HUES64 (cell line): ENCODE data around the gene EFL1.

Experiments
- H3K27ac ChIP-seq: 2 replicates; pipeline ENCODE4 v1.7.0; 2013; ENCODE audit warnings: low read depth, low read length, inconsistent platforms
- H3K27me3 ChIP-seq: 2 replicates; pipeline ENCODE4 v1.6.1; 2013; ENCODE audit warnings: mild to moderate bottlenecking, low read length; ENCODE audit not compliant: insufficient read depth
- H3K36me3 ChIP-seq: 2 replicates; pipeline ENCODE4 v1.6.1; 2013; ENCODE audit warnings: mild to moderate bottlenecking, low read length; ENCODE audit not compliant: insufficient read depth
- H3K4me1 ChIP-seq: 2 replicates; pipeline ENCODE4 v1.6.1; 2013; ENCODE audit warnings: mild to moderate bottlenecking, low read length, moderate library complexity; ENCODE audit not compliant: insufficient read depth
- H3K4me3 ChIP-seq: 2 replicates; pipeline ENCODE4 v1.5.1; 2013; ENCODE audit warnings: mild to moderate bottlenecking, low read length, moderate library complexity
- H3K9ac ChIP-seq: 2 replicates; pipeline ENCODE4 v1.6.1; 2013; ENCODE audit warnings: mild to moderate bottlenecking, low read depth, low read length
- H3K9me3 ChIP-seq: 2 replicates; pipeline ENCODE4 v1.6.1; 2013; ENCODE audit warnings: low read depth, low read length; ENCODE audit not compliant: insufficient read depth
- WGBS: fragments of 150-250, 120-280 bp; methylation state at CpG from one replicate; pipeline ENCODE4 v1.1.7; 2013; ENCODE audit warnings: missing lambda C conversion rate; 5-methylcytosine and 5-hydroxymethylcytosine counted together

Gene EFL1

GRCh38 chr15:82132742-82133141 lies 129.8 kb downstream of the EFL1 start:
- H3K9me3 ChIP-seq = no peaks in the 10 kb centered on the region
- H3K27me3 ChIP-seq = no peaks in the 10 kb centered on the region
- 93% methylated on average over 2 of the region's 2 CpGs for WGBS
- H3K9ac ChIP-seq = no peak overlapping the region
- no peaks in the 10 kb centered on the region for H3K4me1 ChIP-seq
- H3K36me3 ChIP-seq = peaks cover 51% of the 10 kb centered on the region
- H3K27ac ChIP-seq = no peak overlapping the region
- no peak overlapping the region for H3K4me3 ChIP-seq

DNA sequence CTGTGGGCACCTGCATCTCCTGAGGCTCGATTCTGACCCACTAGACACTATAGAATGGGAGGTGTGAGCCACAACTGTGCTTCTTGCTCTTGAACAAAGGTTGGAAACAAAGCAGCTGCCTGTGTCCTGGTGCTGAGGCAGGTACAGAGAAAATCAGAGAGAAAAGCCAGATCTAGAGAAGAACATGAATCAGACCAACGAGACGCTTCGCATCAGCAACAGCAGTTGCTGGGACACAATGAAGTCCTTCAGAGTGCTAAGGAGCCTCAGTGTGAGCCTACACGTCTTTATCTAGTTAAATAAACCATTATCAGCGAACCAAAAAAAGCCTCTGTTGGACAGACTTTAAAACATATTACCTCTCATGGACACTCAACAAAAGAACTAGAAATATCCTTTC lies 130.4 kb downstream of the EFL1 start:
- H3K27ac ChIP-seq = no peak overlapping the region
- H3K36me3 ChIP-seq = peaks cover 46% of the 10 kb centered on the region
- WGBS = 88% methylated on average over 6 of the region's 6 CpGs
- no peak overlapping the region for H3K9ac ChIP-seq
- H3K27me3 ChIP-seq = no peaks in the 10 kb centered on the region
- H3K4me3 ChIP-seq = no peak overlapping the region
- no peaks in the 10 kb centered on the region for H3K9me3 ChIP-seq
- H3K4me1 ChIP-seq = no peaks in the 10 kb centered on the region

- WGBS = 97% methylated on average over 4 of the region's 4 CpGs
- no peaks in the 10 kb centered on the region for H3K4me1 ChIP-seq
- H3K27ac ChIP-seq = no peak overlapping the region
- peaks cover 28% of the 10 kb centered on the region for H3K36me3 ChIP-seq
- H3K27me3 ChIP-seq = no peaks in the 10 kb centered on the region
- no peak overlapping the region for H3K4me3 ChIP-seq
- H3K9ac ChIP-seq = no peak overlapping the region
- no peaks in the 10 kb centered on the region for H3K9me3 ChIP-seq
These were observed 132.3 kb downstream of the EFL1 start for GRCh38 chr15:82130248-82130647.

DNA sequence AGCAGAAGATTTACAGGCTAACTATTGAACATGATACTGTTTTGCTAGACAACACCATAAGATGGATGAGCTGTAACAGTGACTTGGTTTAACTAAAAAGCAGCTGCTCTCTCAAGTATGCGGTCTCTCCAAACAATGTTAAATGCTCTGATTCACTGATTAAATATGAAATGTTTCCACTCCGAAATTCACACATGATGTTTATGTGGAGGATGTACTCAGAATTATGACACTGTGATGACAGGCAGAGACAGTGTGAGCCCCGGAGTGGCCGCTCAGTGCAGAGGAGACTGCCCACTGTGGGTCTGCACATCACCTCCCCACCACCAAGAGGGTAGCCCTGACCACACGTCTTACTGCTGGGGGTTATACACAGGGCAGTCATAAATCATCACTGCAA lies 132.8 kb downstream of the EFL1 start:
- H3K27ac ChIP-seq = no peak overlapping the region

DNA sequence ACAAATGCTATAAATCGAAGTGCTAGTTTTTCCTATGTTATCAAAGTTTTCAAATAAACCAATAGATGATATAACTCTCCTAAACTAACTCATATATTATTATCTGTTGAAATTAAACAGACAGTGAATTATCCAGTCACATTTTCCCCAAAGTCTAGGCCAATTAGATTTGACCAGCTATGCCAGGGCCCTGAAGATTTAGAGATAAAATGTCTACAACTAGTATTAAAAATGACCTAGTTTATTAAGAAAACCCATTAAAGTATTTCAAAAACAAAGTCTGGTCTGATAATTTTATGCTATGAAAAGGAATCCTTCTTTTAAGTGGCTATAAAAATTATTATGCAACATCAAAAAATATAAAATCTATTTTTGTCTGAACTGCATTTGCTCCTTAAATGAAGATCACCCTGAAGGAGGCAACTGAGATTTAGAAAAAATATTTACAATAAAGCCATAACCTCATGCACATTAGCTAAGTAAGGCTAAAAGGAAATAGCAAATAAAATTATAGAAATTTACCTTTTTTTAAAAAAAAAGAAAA lies 133.3 kb downstream of the EFL1 start:
- no peak overlapping the region for H3K4me3 ChIP-seq
- peaks cover 21% of the 10 kb centered on the region for H3K36me3 ChIP-seq
- H3K4me1 ChIP-seq = no peaks in the 10 kb centered on the region
- no peaks in the 10 kb centered on the region for H3K27me3 ChIP-seq
- H3K27ac ChIP-seq = no peak overlapping the region
- no peaks in the 10 kb centered on the region for H3K9me3 ChIP-seq
- no CpG with 5 or more reads among the region's 1 CpG for WGBS
- no peak overlapping the region for H3K9ac ChIP-seq

More for the DNA sequence above, 132.8 kb downstream of the EFL1 start:
- H3K9me3 ChIP-seq = no peaks in the 10 kb centered on the region
- WGBS = 93% methylated on average over 5 of the region's 5 CpGs
- no peak overlapping the region for H3K9ac ChIP-seq
- H3K4me1 ChIP-seq = no peaks in the 10 kb centered on the region
- peaks cover 25% of the 10 kb centered on the region for H3K36me3 ChIP-seq
- H3K27me3 ChIP-seq = no peaks in the 10 kb centered on the region
- no peak overlapping the region for H3K4me3 ChIP-seq

GRCh38 chr15:82128401-82129148 lies 134.0 kb downstream of the EFL1 start:
- H3K27ac ChIP-seq = no peak overlapping the region
- no peak overlapping the region for H3K4me3 ChIP-seq
- H3K36me3 ChIP-seq = peaks cover 23% of the 10 kb centered on the region
- no peak overlapping the region for H3K9ac ChIP-seq
- H3K9me3 ChIP-seq = no peaks in the 10 kb centered on the region
- no peaks in the 10 kb centered on the region for H3K27me3 ChIP-seq
- 85% methylated on average over 5 of the region's 5 CpGs for WGBS
- no peaks in the 10 kb centered on the region for H3K4me1 ChIP-seq

DNA sequence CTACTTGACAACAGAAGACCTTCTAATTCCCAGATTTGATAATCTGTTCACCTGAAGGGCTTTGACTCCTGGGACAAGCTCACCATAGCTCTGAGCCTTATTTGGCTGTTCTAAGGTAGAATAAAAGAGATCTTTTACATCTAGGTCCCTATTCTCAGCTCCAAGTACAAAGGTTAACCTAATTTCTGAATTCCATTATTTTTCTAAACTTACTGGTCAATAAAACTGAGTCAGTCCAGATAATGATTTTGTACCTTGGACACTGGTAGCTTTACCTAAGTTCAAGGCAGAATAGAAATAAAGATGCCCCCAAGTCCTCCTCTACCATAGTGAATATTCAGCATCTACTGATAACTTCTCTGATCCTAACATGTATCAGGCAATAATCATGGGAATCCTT lies 135.0 kb downstream of the EFL1 start:
- Histone ChIP-seq H3K27me3 (no peaks in the 10 kb centered on the region), H3K4me1 (no peaks in the 10 kb centered on the region), H3K36me3 (peaks cover 18% of the 10 kb centered on the region), H3K4me3 (no peak overlapping the region), H3K27ac (no peak overlapping the region), H3K9me3 (no peaks in the 10 kb centered on the region), H3K9ac (no peak overlapping the region)

DNA sequence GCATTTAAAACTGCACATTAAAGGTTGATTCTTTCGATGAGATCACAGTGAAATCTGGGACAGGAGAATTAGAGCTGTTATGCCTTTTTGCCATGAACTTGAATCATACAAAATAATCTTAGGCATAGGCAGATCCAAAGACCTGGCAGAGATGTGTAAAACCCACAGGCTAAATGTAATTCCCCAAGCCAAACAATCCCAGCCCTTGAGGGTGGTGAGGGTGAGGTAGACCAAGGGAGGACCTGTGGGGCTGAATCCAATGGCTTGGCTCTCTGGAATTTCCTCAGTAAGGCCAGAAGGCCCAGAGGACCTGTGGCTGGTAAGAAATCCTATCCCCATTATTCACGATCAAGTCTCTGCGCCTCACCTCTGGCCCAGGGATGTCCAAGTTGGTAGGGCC lies 136.2 kb downstream of the EFL1 start:
- H3K27me3 ChIP-seq = no peaks in the 10 kb centered on the region
- no peak overlapping the region for H3K9ac ChIP-seq
- no peaks in the 10 kb centered on the region for H3K9me3 ChIP-seq
- no peaks in the 10 kb centered on the region for H3K4me1 ChIP-seq
- peaks cover 18% of the 10 kb centered on the region for H3K36me3 ChIP-seq
- H3K27ac ChIP-seq = no peak overlapping the region
- H3K4me3 ChIP-seq = no peak overlapping the region
- WGBS = 98% methylated on average over 3 of the region's 3 CpGs

- H3K9ac ChIP-seq = no peak overlapping the region
- H3K27ac ChIP-seq = no peak overlapping the region
- peaks cover 9% of the 10 kb centered on the region for H3K36me3 ChIP-seq
These were observed 137.9 kb downstream of the EFL1 start for GRCh38 chr15:82124331-82125263.

GRCh38 chr15:82122746-82123400 lies 139.7 kb downstream of the EFL1 start:
- Histone ChIP-seq H3K9ac (no peak overlapping the region), H3K36me3 (peaks cover 5% of the 10 kb centered on the region; the same call in 1 of the 2 replicates), H3K27ac (no peak overlapping the region), H3K4me3 (no peak overlapping the region), H3K9me3 (no peaks in the 10 kb centered on the region), H3K4me1 (no peaks in the 10 kb centered on the region), H3K27me3 (no peaks in the 10 kb centered on the region)
- 86% methylated on average over 4 of the region's 4 CpGs for WGBS

More at GRCh38 chr15:82124331-82125263, 137.9 kb downstream of the EFL1 start:
- Histone ChIP-seq H3K27me3 (no peaks in the 10 kb centered on the region), H3K4me1 (no peaks in the 10 kb centered on the region), H3K9me3 (no peaks in the 10 kb centered on the region), H3K4me3 (no peak overlapping the region)
- 88% methylated on average over 9 of the region's 9 CpGs for WGBS

GRCh38 chr15:82118040-82118439 lies 144.5 kb downstream of the EFL1 start:
- 83% methylated on average over 3 of the region's 3 CpGs for WGBS
- Histone ChIP-seq H3K4me1 (no peaks in the 10 kb centered on the region), H3K36me3 (no peaks in the 10 kb centered on the region), H3K9ac (no peak overlapping the region), H3K27ac (no peak overlapping the region), H3K9me3 (no peaks in the 10 kb centered on the region), H3K27me3 (no peaks in the 10 kb centered on the region), H3K4me3 (no peak overlapping the region)
